ENCODE data around the gene AK5. TPM values are rescaled to one million over a fixed set of nuclear protein-coding genes. Genes with fewer than 3 reads are reported as not detected.

AK5 gene
- total RNA-seq, 1 donor from 2014 or later = 1.0 TPM

DNA sequence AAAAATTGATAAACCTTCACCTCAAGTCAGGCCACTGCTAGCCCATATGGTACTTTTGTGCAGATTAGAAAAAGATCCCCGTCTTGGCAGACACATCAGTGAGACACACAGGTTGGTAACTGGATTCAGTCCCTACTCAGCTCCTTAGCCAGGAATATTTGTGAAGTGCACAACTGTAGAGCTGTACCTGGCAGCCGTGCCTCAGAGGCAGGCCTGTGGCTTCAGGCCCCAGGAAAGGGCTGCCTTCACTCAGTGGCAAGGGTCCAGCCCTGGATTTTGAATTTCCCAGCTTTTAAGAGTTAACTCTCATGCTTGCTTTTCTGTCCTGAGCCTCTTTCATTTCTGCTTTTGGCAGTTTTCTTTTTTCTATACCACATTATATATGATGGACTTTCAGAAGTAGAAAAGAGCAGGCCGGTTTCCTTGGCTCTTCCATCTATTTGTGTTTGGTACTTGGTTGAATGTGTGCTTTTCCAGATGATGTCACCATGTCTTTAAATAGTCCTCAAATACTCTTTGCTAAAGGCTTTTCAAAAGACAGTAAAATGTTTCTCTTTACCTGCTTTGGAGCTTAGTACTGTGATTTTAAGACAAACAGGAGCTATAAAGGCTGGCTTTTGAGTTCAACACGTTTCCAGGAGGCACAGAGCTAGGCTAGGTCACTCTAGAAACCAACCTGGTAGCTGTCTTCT, 186.6 kb downstream of the AK5 start:
- H3K27me3 ChIP-seq (ENCODE audit: low read depth) = no peaks in the 10 kb centered on the region
- intact Hi-C loops (cut with DNase I) = no loop called here
- TF ChIP-seq, protein P1, sequence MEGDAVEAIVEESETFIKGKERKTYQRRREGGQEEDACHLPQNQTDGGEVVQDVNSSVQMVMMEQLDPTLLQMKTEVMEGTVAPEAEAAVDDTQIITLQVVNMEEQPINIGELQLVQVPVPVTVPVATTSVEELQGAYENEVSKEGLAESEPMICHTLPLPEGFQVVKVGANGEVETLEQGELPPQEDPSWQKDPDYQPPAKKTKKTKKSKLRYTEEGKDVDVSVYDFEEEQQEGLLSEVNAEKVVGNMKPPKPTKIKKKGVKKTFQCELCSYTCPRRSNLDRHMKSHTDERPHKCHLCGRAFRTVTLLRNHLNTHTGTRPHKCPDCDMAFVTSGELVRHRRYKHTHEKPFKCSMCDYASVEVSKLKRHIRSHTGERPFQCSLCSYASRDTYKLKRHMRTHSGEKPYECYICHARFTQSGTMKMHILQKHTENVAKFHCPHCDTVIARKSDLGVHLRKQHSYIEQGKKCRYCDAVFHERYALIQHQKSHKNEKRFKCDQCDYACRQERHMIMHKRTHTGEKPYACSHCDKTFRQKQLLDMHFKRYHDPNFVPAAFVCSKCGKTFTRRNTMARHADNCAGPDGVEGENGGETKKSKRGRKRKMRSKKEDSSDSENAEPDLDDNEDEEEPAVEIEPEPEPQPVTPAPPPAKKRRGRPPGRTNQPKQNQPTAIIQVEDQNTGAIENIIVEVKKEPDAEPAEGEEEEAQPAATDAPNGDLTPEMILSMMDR (IDR thresholded peaks at IDR 0.05) = no peak
- ATAC-seq (no peak), DNase-seq (no peak)
- H3K36me3 ChIP-seq = no peaks in the 10 kb centered on the region
- no peak overlapping the region for H3K4me3 ChIP-seq
- H3K4me1 ChIP-seq = no peaks in the 10 kb centered on the region
- H3K27ac ChIP-seq = no peak overlapping the region
- H3K9me3 ChIP-seq = no peaks in the 10 kb centered on the region

DNA sequence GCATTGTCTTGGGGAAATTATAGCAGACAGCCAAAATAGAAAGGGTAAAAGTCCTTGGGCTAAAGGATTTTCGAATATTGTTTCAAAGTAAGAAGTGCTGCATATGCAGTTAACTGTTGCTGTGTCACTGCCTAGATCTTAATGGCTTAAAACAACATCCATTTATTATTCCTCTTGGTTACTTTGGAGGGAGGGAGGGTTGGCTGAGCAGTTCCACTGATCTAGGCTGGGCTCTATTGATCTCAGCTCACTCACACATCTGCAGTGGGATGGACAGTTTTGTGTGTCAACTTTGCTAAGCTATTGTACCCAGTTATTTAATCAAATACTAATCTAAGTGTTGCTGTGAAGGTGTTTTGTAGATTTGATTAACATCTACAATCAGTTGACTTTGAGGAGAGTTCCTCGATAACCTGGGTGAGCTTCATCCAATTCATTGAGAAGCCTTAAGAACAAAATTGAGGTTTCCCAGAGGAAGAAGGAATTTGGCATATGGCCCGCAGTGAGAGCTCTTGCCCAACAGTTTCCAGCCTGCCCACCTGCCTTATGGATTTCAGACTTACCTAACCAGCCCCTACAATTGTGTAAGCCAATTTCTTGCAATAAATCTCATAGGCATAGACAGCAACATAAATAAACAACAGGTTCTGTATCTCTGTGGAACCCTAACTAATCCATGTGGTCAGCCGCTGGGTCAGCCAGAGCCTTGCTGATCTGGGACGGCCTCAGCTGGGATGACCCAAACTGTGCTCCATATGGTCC, 187.3 kb downstream of the AK5 start:
- Histone ChIP-seq H3K9me3 (no peaks in the 10 kb centered on the region), H3K27me3 (ENCODE audit: low read depth) (no peaks in the 10 kb centered on the region), H3K36me3 (no peaks in the 10 kb centered on the region), H3K4me1 (no peaks in the 10 kb centered on the region), H3K4me3 (no peak overlapping the region), H3K27ac (no peak overlapping the region)
- TF ChIP-seq, protein P1 (IDR thresholded peaks at IDR 0.05) = no peak
- intact Hi-C loops (cut with DNase I) = no loop called here
- ATAC-seq (no peak), DNase-seq (no peak)

DNA sequence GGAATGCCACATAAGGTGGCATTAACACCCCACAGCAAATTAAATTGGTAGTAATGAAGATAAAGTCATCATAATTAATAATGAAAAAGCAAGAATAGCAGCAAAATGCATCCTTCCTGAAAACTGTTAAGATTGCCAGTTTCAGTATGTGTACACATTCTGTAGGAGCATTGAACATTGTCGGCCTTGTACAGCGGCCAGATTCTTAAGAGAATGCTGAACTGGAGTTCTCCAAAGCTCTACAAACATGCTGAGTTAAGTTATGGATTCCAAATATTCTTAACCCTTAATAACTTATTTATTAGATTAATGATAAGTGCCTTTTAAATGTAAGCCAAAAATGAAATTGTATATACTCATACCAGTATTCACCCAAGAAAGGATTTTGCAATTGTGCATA, 189.9 kb downstream of the AK5 start:
- ATAC-seq (no peak), DNase-seq (no peak)
- Histone ChIP-seq H3K9me3 (no peaks in the 10 kb centered on the region), H3K27ac (no peak overlapping the region), H3K4me1 (no peaks in the 10 kb centered on the region), H3K4me3 (no peak overlapping the region), H3K27me3 (ENCODE audit: low read depth) (no peaks in the 10 kb centered on the region), H3K36me3 (no peaks in the 10 kb centered on the region)
- intact Hi-C loops (cut with DNase I) = no loop called here
- TF ChIP-seq, protein P1 (IDR thresholded peaks at IDR 0.05) = no peak

DNA sequence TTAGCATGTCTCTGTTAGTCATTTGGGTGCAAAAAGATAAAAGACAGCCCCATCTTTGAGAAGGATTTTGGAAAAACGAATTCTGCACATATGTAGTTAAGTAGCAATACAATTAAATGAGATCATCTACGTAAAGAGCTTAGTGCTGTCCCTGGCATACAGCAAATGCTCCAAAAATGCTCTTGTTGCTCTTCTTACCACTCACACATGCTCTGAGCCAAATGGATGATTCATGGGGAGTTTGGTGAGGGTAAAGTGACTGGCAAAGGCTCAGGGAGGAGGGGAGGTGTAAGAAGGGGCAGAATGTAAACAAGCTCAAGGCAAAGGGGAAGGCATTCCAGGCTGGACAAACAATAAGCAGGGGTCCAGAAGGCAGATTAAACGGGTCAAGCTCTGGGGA, 191.9 kb downstream of the AK5 start:
- TF ChIP-seq, protein P1 (IDR thresholded peaks at IDR 0.05) = no peak
- DNase-seq (no peak), ATAC-seq (no peak)
- Histone ChIP-seq H3K4me1 (no peaks in the 10 kb centered on the region), H3K4me3 (no peak overlapping the region), H3K27ac (no peak overlapping the region), H3K27me3 (ENCODE audit: low read depth) (no peaks in the 10 kb centered on the region), H3K36me3 (no peaks in the 10 kb centered on the region), H3K9me3 (no peaks in the 10 kb centered on the region)
- intact Hi-C loops (cut with DNase I) = no loop called here

DNA sequence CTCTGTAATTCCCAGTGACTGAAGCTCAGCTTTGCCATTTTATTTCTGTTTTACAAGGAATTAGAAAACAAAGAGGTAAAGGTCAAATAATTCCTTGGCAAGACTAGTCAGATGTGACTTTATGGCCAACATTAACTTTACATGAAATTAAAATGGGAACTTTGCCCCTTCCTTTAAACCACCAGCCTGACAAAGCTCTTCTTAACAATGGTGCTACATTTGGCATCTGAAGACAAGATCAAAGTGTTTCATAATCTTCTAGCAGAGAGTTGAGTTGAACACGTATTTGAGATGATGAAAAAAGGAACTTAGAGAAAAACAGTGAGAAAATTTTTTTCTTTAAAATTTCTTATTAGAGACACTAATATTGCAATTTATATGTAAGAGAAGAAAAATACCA, 193.8 kb downstream of the AK5 start:
- H3K27me3 ChIP-seq (ENCODE audit: low read depth) = no peaks in the 10 kb centered on the region
- ATAC-seq (no peak), DNase-seq (no peak)
- intact Hi-C loops (cut with DNase I) = no loop called here
- no peaks in the 10 kb centered on the region for H3K9me3 ChIP-seq
- H3K4me3 ChIP-seq = no peak overlapping the region
- TF ChIP-seq, protein P1 (IDR thresholded peaks at IDR 0.05) = no peak
- H3K36me3 ChIP-seq = no peaks in the 10 kb centered on the region
- no peak overlapping the region for H3K27ac ChIP-seq
- H3K4me1 ChIP-seq = no peaks in the 10 kb centered on the region
